H1 (cell line): Measurements from ENCODE around the gene CST8. TPM values are rescaled to one million over a fixed set of nuclear protein-coding genes. Genes with fewer than 3 reads are reported as not detected.

Experiments
- CTCF ChIA-PET: fragments of 300-600 bp; sonication (Branson Sonifier 250); formaldehyde crosslinking; loops from one replicate; lab custom pipeline; 2021; ENCODE audit not compliant: partially characterized antibody; lab: Charles Lee
- POLR2A ChIA-PET: fragments of 300-600 bp; sonication (Branson Sonifier 250); formaldehyde crosslinking; loops from one replicate; lab custom pipeline; 2021; ENCODE audit warnings: inconsistent platforms; ENCODE audit not compliant: partially characterized antibody; lab: Charles Lee
- DNase-seq, 2 experiments: peaks; one replicate each; pipeline versions ENCODE4 v3.0.0 to v3.0.0-alpha.2; 2010 to 2022; ENCODE audit warnings: low spot score in 2 of 2, low read depth in 1 of 2, mixed read lengths in 1 of 2
- FAIRE-seq: peaks from 2 replicates; lab custom pipeline; 2011; peaks lifted over from hg19 to GRCh38; lab: Jason Lieb, UNC
- H2AFZ ChIP-seq: 2 replicates; pipeline ENCODE4 v1.8.1; 2012; ENCODE audit warnings: low read length, inconsistent platforms
- H2AK5ac ChIP-seq: 2 replicates; pipeline ENCODE4 v1.6.1; 2013; ENCODE audit warnings: low read depth, low read length
- H2BK120ac ChIP-seq: replicated peaks from 2 replicates; pipeline ENCODE3; 2013; ENCODE audit warnings: low read depth, low read length, inconsistent platforms
- H2BK12ac ChIP-seq: 2 replicates; pipeline ENCODE4 v1.6.1; 2013; ENCODE audit warnings: low read depth, low read length
- H2BK15ac ChIP-seq: 2 replicates; pipeline ENCODE4 v1.6.1; 2013; ENCODE audit warnings: low read length
- H2BK20ac ChIP-seq: 2 replicates; pipeline ENCODE4 v1.6.1; 2013; ENCODE audit warnings: low read length
- H2BK5ac ChIP-seq: 2 replicates; pipeline ENCODE4 v1.6.1; 2013; ENCODE audit warnings: low read depth, low read length
- H3K14ac ChIP-seq: 2 replicates; pipeline ENCODE4 v1.6.1; 2013; ENCODE audit warnings: inconsistent platforms; ENCODE audit not compliant: insufficient read length
- H3K18ac ChIP-seq: 2 replicates; pipeline ENCODE4 v1.6.1; 2013; ENCODE audit warnings: low read length; ENCODE audit errors: extremely low read depth
- H3K23ac ChIP-seq: 2 replicates; pipeline ENCODE4 v1.6.1; 2013; ENCODE audit warnings: inconsistent platforms; ENCODE audit not compliant: insufficient read length
- H3K23me2 ChIP-seq: 2 replicates; pipeline ENCODE4 v1.6.1; 2013; ENCODE audit warnings: low read depth, low read length
- H3K27ac ChIP-seq: 2 replicates; pipeline ENCODE4 v1.6.1; 2011; ENCODE audit warnings: low read depth, low read length, inconsistent platforms
- H3K27me3 ChIP-seq, 4 experiments: replicated peaks in 1 of 4; 1 replicate in 1 of 4; 2 replicates in 3 of 4; pipeline versions ENCODE4 v1.6.1 to v1.8.1; 2011 to 2013; ENCODE audit warnings: low read length in 3 of 4, mild to moderate bottlenecking in 3 of 4, inconsistent platforms in 2 of 4, mixed read lengths in 2 of 4, moderate library complexity in 1 of 4; ENCODE audit not compliant: control insufficient read depth in 3 of 4, insufficient read depth in 3 of 4; ENCODE audit errors: extremely low read depth in 1 of 4
- H3K36me3 ChIP-seq, 4 experiments: 2 replicates each; pipeline versions ENCODE4 v1.6.1 to v1.8.1; 2011 to 2013; ENCODE audit warnings: mild to moderate bottlenecking in 4 of 4, low read length in 3 of 4, moderate library complexity in 2 of 4, control low read depth in 1 of 4, inconsistent platforms in 1 of 4; ENCODE audit not compliant: insufficient read depth in 4 of 4, control insufficient read depth in 2 of 4
- H3K4ac ChIP-seq: replicated peaks from 2 replicates; pipeline ENCODE3; 2013; ENCODE audit warnings: low read length, low read depth, mixed read lengths, inconsistent platforms; ENCODE audit not compliant: insufficient read length
- H3K4me1 ChIP-seq, 4 experiments: replicated peaks in 1 of 4; 1 replicate in 1 of 4; 2 replicates in 3 of 4; pipeline versions ENCODE4 v1.6.1 to v1.8.1; 2011 to 2013; ENCODE audit warnings: low read length in 3 of 4, inconsistent platforms in 2 of 4, mixed read lengths in 1 of 4; ENCODE audit not compliant: insufficient read depth in 4 of 4, control insufficient read depth in 3 of 4
- H3K4me2 ChIP-seq, 2 experiments: 2 replicates each; pipeline versions ENCODE4 v1.6.1 to v1.8.1; 2011 to 2013; ENCODE audit warnings: low read depth in 2 of 2, low read length in 2 of 2, control low read depth in 1 of 2, inconsistent platforms in 1 of 2, mild to moderate bottlenecking in 1 of 2; ENCODE audit not compliant: insufficient read depth in 1 of 2
- H3K4me3 ChIP-seq, 4 experiments: fragments of 200-600, 300-600 bp in 1 of 4; sonication (generic), shearing (Covaris generic), sonication (Bioruptor Twin) in 1 of 4; 2 replicates each; pipeline versions ENCODE4 v1.5.1 to v1.8.1; 2011 to 2016; ENCODE audit warnings: low read length in 4 of 4, low read depth in 3 of 4, control low read depth in 2 of 4, inconsistent platforms in 2 of 4, mild to moderate bottlenecking in 2 of 4, mixed read lengths in 1 of 4, moderate library complexity in 1 of 4; ENCODE audit not compliant: insufficient read depth in 2 of 4; ENCODE audit errors: extremely low read depth in 1 of 4
- H3K56ac ChIP-seq: replicated peaks from 2 replicates; pipeline ENCODE3; 2013; ENCODE audit warnings: low read depth, mild to moderate bottlenecking, mixed read lengths, low read length, inconsistent platforms; ENCODE audit not compliant: insufficient read length
- H3K79me1 ChIP-seq: 2 replicates; pipeline ENCODE4 v1.6.1; 2013; ENCODE audit warnings: low read depth, low read length, control low read depth
- H3K79me2 ChIP-seq, 2 experiments: 2 replicates each; pipeline versions ENCODE4 v1.6.1 to v1.8.1; 2012 to 2013; ENCODE audit warnings: low read length in 2 of 2, mild to moderate bottlenecking in 2 of 2, inconsistent platforms in 1 of 2; ENCODE audit not compliant: insufficient read depth in 2 of 2, control insufficient read depth in 1 of 2
- H3K9ac ChIP-seq, 4 experiments: replicated peaks in 1 of 4; 1 replicate in 1 of 4; 2 replicates in 3 of 4; pipeline versions ENCODE4 v1.6.1 to v1.8.1; 2011 to 2013; ENCODE audit warnings: low read depth in 3 of 4, low read length in 3 of 4, control low read depth in 2 of 4, mild to moderate bottlenecking in 2 of 4, moderate library complexity in 2 of 4, inconsistent platforms in 1 of 4; ENCODE audit errors: extremely low read depth in 1 of 4
- H3K9me3 ChIP-seq, 2 experiments: 2 replicates each; pipeline versions ENCODE4 v1.6.1 to v1.8.1; 2012 to 2013; ENCODE audit warnings: mild to moderate bottlenecking in 2 of 2, moderate library complexity in 2 of 2, control low read depth in 1 of 2, inconsistent platforms in 1 of 2, low read depth in 1 of 2, low read length in 1 of 2, mixed read lengths in 1 of 2; ENCODE audit not compliant: insufficient read depth in 2 of 2
- H4K20me1 ChIP-seq, 2 experiments: replicated peaks in 1 of 2; 2 replicates each; pipeline versions ENCODE3 to v1.8.1; 2011 to 2013; ENCODE audit warnings: inconsistent platforms in 2 of 2, low read length in 2 of 2, mild to moderate bottlenecking in 1 of 2; ENCODE audit not compliant: insufficient read depth in 2 of 2, control insufficient read depth in 1 of 2
- H4K5ac ChIP-seq: 2 replicates; pipeline ENCODE4 v1.6.1; 2013; ENCODE audit warnings: low read length, low read depth, mixed read lengths, inconsistent platforms; ENCODE audit not compliant: insufficient read length
- H4K8ac ChIP-seq: 2 replicates; pipeline ENCODE4 v1.8.0; 2013; ENCODE audit warnings: mild to moderate bottlenecking, moderate library complexity, low read length, inconsistent platforms; ENCODE audit not compliant: insufficient read depth; ENCODE audit errors: extremely low read depth
- H4K91ac ChIP-seq: replicated peaks from 2 replicates; pipeline ENCODE3; 2013; ENCODE audit warnings: low read length, mixed read lengths, inconsistent platforms; ENCODE audit not compliant: insufficient read length
- BCL11A ChIP-seq, 2 experiments: IDR thresholded peaks; one replicate each; pipeline ENCODE4 v1.6.1; 2011; ENCODE audit warnings: low read depth in 2 of 2, low read length in 2 of 2, mild to moderate bottlenecking in 2 of 2
- NANOG ChIP-seq: IDR thresholded peaks from 2 replicates; pipeline ENCODE4 v1.6.1; 2011; ENCODE audit warnings: low read length, low read depth, mild to moderate bottlenecking, inconsistent platforms; ENCODE audit not compliant: insufficient read depth, poor library complexity, severe bottlenecking
- TCF12 ChIP-seq: IDR thresholded peaks from 2 replicates; pipeline ENCODE4 v1.6.1; 2011; ENCODE audit warnings: low read depth, mild to moderate bottlenecking, low read length
- polyA plus RNA-seq, 7 experiments: library from polyadenylated mRNA; depleted of rRNA in 3 of 7; stranded (reverse) in 5 of 7; unstranded in 2 of 7; fragments of >200 nt in 5 of 7; fragments of 200-250 nt in 2 of 7; gene quantifications; 1 replicate in 5 of 7; 2 replicates in 1 of 7; 4 replicates in 1 of 7; pipeline versions ENCODE4 v1.2.1 to v1.2.3, GENCODE V29; 2011 to 2013; ENCODE audit warnings: missing spikeins in 2 of 7, mixed read lengths in 2 of 7
- total RNA-seq: library from RNA; stranded (reverse); fragmentation: NEBNext Ultra II Directional; extraction: Animal tissue kit (Norgen Biotek cat#: 25700); gene quantifications from 2 replicates; pipeline ENCODE4 v1.2.1, GENCODE V29; 2021

CST8 gene
- total and polyA plus RNA-seq, 2 of the 8 experiments (the other 6 are each of a cell fraction or from before 2014, with no cell fraction given), result not detected

DNA sequence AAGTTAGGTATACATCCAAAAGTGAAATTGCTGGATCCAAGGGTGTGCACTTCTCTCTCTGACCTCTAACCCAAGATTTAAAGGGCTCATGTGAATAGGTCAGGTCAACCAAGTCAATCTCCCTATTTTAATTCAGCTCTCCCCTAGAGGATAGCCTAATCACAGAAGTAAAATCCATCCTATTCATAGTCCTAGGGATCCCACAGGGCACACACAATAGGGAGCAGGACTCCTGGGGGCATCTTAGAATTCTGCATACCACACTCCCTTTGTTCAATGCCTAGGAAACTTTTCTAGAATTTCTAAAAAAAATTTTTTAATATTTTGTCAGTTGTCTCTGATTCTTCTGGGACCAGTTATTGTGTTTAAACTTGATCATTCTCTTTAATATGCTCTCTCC is 42.2 kb downstream of the CST8 start:
- no peak overlapping the region for H3K14ac ChIP-seq
- no peak overlapping the region for H3K23ac ChIP-seq
- no peak overlapping the region for H4K8ac ChIP-seq
- no peak overlapping the region for H4K5ac ChIP-seq
- H2BK120ac ChIP-seq, result no peak overlapping the region
- H3K23me2 ChIP-seq, result no peaks in the 10 kb centered on the region
- H3K27me3 ChIP-seq, result peaks cover 0 to 4% (median 0%) of the 10 kb centered on the region in 4 experiments; a peak in 2 of 7 replicates
- FAIRE-seq, result peak; percentile 96
- no peaks in the 10 kb centered on the region for H3K9me3 ChIP-seq
- H3K18ac ChIP-seq, result no peak overlapping the region
- no peak overlapping the region for H2BK12ac ChIP-seq
- H4K20me1 ChIP-seq, result no peaks in the 10 kb centered on the region
- H3K4me1 ChIP-seq, result peaks cover 0 to 23% (median 10%) of the 10 kb centered on the region in 4 experiments; a peak in 6 of 7 replicates
- H3K4ac ChIP-seq, result no peak overlapping the region
- H3K56ac ChIP-seq, result no peak overlapping the region
- H3K79me1 ChIP-seq, result no peaks in the 10 kb centered on the region
- peak overlapping the region; percentile 48; the same call in 1 of the 2 replicates for H2BK5ac ChIP-seq
- H2AFZ ChIP-seq, result no peak overlapping the region
- H4K91ac ChIP-seq, result no peak overlapping the region
- no peaks in the 10 kb centered on the region for H3K79me2 ChIP-seq
- peak overlapping the region in 1 of 4 experiments; percentile 34; a peak in 1 of 8 replicates for H3K4me3 ChIP-seq
- H3K9ac ChIP-seq, result no peak overlapping the region
- ChIA-PET CTCF (interaction anchor here (0.8 to 1.2 kb wide), 2 partner anchors 13 to 23 kb away, joined by 3 to 4 read pairs; no protein-coding TSS in a partner anchor), POLR2A (interaction anchor here (1.3 to 2.0 kb wide), 3 partner anchors 10 to 22 kb away, joined by 3 to 5 read pairs (median 4); no protein-coding TSS in a partner anchor)
- H3K4me2 ChIP-seq, result peak overlapping the region; percentile 10 to 51
- H2BK15ac ChIP-seq, result no peak overlapping the region
- H3K36me3 ChIP-seq, result no peaks in the 10 kb centered on the region
- no peak overlapping the region for H3K27ac ChIP-seq
- DNase-seq, result peak in 1 of 2 experiments; percentile 43
- no peak overlapping the region for H2AK5ac ChIP-seq
- no peak overlapping the region for H2BK20ac ChIP-seq
- TF ChIP-seq BCL11A (IDR thresholded peaks at IDR 0.05; ENCODE audit: low read depth in 2 of 2, low read length in 2 of 2) (peak; percentile 90 to 91), NANOG (peak; percentile 81), TCF12 (0 out of 2 replicates have a peak, but pooled peaks have one; percentile 37)
